SU-DHL-6 (cell line): ENCODE results near the gene P2RY1.

ENCODE experiments used
- H2AFZ ChIP-seq: fragments of 200-600 bp; sonication (generic); 2 replicates; pipeline ENCODE4 v1.6.1; 2014; ENCODE audit warnings: low read depth, mild to moderate bottlenecking, moderate library complexity, mixed read lengths, antibody characterized with exemption, low read length; ENCODE audit not compliant: severe bottlenecking
- H3F3A ChIP-seq: fragments of 200-600 bp; shearing (Covaris generic); 2 replicates; pipeline ENCODE4 v1.6.0; 2016; ENCODE audit warnings: antibody characterized with exemption, mild to moderate bottlenecking; ENCODE audit not compliant: insufficient read depth
- H3K27ac ChIP-seq: fragments of 200-600 bp; sonication (generic); 2 replicates; pipeline ENCODE4 v1.5.1; 2016; ENCODE audit warnings: low read depth, mild to moderate bottlenecking, low read length, moderate library complexity, mixed read lengths
- H3K27me3 ChIP-seq: fragments of 200-600 bp; sonication (generic), shearing (Covaris generic); 2 replicates; pipeline ENCODE4 v1.6.0; 2014; ENCODE audit warnings: mild to moderate bottlenecking, low read length
- H3K36me3 ChIP-seq: fragments of 200-600 bp; sonication (generic); 2 replicates; pipeline ENCODE4 v1.6.1; 2014; ENCODE audit warnings: mild to moderate bottlenecking, low read length, mixed read lengths
- H3K4me2 ChIP-seq: fragments of 300-600, 200-600 bp; shearing (Covaris generic), sonication (generic); 2 replicates; pipeline ENCODE4 v1.6.0; 2014; ENCODE audit warnings: low read length, low read depth, mild to moderate bottlenecking; ENCODE audit not compliant: poor library complexity, severe bottlenecking
- H3K4me3 ChIP-seq: fragments of 200-600 bp; sonication (generic); 2 replicates; pipeline ENCODE4 v1.5.1; 2014; ENCODE audit warnings: antibody characterized with exemption, low read length, mild to moderate bottlenecking, mixed read lengths; ENCODE audit not compliant: insufficient read depth, poor library complexity, severe bottlenecking
- H3K79me2 ChIP-seq: fragments of 200-600 bp; sonication (generic); 2 replicates; pipeline ENCODE4 v1.6.1; 2014; ENCODE audit warnings: mild to moderate bottlenecking, low read length, moderate library complexity; ENCODE audit not compliant: insufficient read depth
- H3K9ac ChIP-seq: fragments of 200-600 bp; sonication (generic); 2 replicates; pipeline ENCODE4 v1.7.0; 2014; ENCODE audit warnings: mild to moderate bottlenecking, low read length
- H3K9me2 ChIP-seq: fragments of 200-600 bp; sonication (generic); replicated peaks from 2 replicates; pipeline ENCODE4 v1.6.1; 2014; ENCODE audit warnings: low read length; ENCODE audit not compliant: insufficient read depth
- H3K9me3 ChIP-seq: fragments of 200-600 bp; sonication (generic); 2 replicates; pipeline ENCODE4 v1.6.1; 2014; ENCODE audit warnings: low read length, mixed read lengths; ENCODE audit not compliant: insufficient read depth
- H4K20me1 ChIP-seq: fragments of 200-600 bp; sonication (generic); 2 replicates; pipeline ENCODE4 v1.6.1; 2014; ENCODE audit warnings: low read depth, mild to moderate bottlenecking, antibody characterized with exemption, low read length, moderate library complexity, mixed read lengths
- CTCF ChIP-seq: fragments of 200-600 bp; sonication (generic); IDR thresholded peaks from one replicate; pipeline ENCODE4 v1.5.1; 2017; ENCODE audit warnings: antibody characterized with exemption, mild to moderate bottlenecking, low read length, moderate library complexity; ENCODE audit not compliant: insufficient read depth, poor library complexity, severe bottlenecking
- EZH2phosphoT487 ChIP-seq: fragments of 200-600 bp; sonication (generic), shearing (Covaris generic); conservative IDR thresholded peaks from 2 replicates; pipeline ENCODE4 v1.6.1; 2018; ENCODE audit warnings: mild to moderate bottlenecking, antibody characterized with exemption, low read length, moderate library complexity, mixed read lengths

P2RY1 gene

DNA sequence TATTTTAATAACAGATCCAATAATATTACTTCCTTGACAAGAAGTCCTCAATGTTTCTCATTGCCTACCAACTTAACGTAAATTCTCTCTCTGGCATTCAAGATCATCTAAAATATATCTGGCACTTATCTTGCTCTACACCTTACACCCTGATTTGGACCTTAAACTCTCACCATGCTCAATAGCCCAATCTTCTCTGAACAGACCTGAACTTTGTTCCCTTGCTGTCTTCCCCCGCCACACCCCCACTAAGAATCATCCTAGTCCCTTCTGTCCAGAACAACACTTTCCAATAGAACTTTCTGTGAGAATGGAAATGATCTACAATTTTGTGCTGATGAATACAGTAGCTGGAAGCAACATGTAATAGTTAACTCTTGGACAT, 44.9 kb downstream of the P2RY1 start:
- Histone ChIP-seq H3K4me2 (no peak overlapping the region), H3K27ac (no peak overlapping the region), H3K79me2 (no peaks in the 10 kb centered on the region), H2AFZ (no peak overlapping the region), H3K36me3 (no peaks in the 10 kb centered on the region), H3F3A (no peaks in the 10 kb centered on the region), H3K9me2 (no peaks in the 10 kb centered on the region), H3K9ac (no peak overlapping the region), H3K4me3 (no peak overlapping the region), H3K9me3 (no peaks in the 10 kb centered on the region), H4K20me1 (no peaks in the 10 kb centered on the region), H3K27me3 (no peaks in the 10 kb centered on the region)
- TF ChIP-seq EZH2phosphoT487 = no peak
- TF ChIP-seq CTCF = no peak

DNA sequence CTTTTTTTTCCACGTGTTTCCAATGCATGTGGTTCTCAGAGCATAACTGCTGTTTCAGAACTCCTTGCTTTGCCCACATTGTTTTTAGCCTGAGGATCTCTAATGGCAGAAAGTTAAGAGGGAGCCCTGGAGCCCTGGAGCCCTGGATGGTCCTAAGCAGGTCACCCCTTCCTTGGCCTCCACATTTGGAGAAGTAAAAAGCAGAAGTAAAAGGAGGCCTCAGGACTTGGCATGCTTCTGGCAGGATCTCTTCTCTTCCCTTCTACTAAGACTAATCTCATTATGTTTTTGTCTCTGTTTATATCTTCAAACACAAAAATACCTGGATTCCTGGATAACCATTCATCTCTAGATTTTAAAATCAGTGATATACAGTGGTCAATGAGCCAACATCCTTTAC, 50.1 kb downstream of the P2RY1 start:
- Histone ChIP-seq H3K9me3 (no peaks in the 10 kb centered on the region), H3K4me3 (no peak overlapping the region), H3K9me2 (no peaks in the 10 kb centered on the region), H3K27me3 (no peaks in the 10 kb centered on the region), H3K4me2 (no peak overlapping the region), H4K20me1 (no peaks in the 10 kb centered on the region), H3K79me2 (no peaks in the 10 kb centered on the region), H3K36me3 (no peaks in the 10 kb centered on the region), H3F3A (no peaks in the 10 kb centered on the region), H3K27ac (no peak overlapping the region), H3K9ac (no peak overlapping the region), H2AFZ (no peak overlapping the region)
- no peak for TF ChIP-seq CTCF
- no peak for TF ChIP-seq EZH2phosphoT487
